Stimulated activated CD8-positive, alpha-beta memory T cell treated with anti-CD3 and anti-CD28 coated beads, Interleukin-15, amount 100 ng/mL, for 4 hours (primary cell): ENCODE results near the gene SNTB2.
A peak's percentile ranks its signal among the peaks of the same experiment; 100 is the strongest.

Experiments used
- DNase-seq, 2 donors: peaks; one replicate each; pipeline ENCODE4 v3.0.0-alpha.2; 2020; ENCODE audit warnings: low read depth in 2 of 2

SNTB2 gene

GRCh38 chr16:69318911-69319289 is 131.9 kb downstream of the SNTB2 start:
- DNase-seq = no peak

- no peak for DNase-seq
Measured at GRCh38 chr16:69319381-69319780, 132.4 kb downstream of the SNTB2 start.

GRCh38 chr16:69319826-69320739 is 133.1 kb downstream of the SNTB2 start:
- no peak for DNase-seq

- no peak for DNase-seq
Measured at GRCh38 chr16:69320740-69321073, 133.7 kb downstream of the SNTB2 start.

- DNase-seq = no peak
Measured at GRCh38 chr16:69321080-69321479, 134.1 kb downstream of the SNTB2 start.

- DNase-seq = no peak
Measured at GRCh38 chr16:69322343-69322742, 135.4 kb downstream of the SNTB2 start.

- DNase-seq = no peak
Measured at GRCh38 chr16:69323415-69323814, 136.5 kb downstream of the SNTB2 start.

- no peak for DNase-seq
Measured at GRCh38 chr16:69324013-69324531, 137.1 kb downstream of the SNTB2 start.

GRCh38 chr16:69324585-69325253 is 137.8 kb downstream of the SNTB2 start:
- no peak for DNase-seq

GRCh38 chr16:69325784-69326171 is 138.8 kb downstream of the SNTB2 start:
- DNase-seq = no peak

GRCh38 chr16:69326172-69326873 is 139.4 kb downstream of the SNTB2 start:
- DNase-seq = no peak

GRCh38 chr16:69327585-69328310 is 140.8 kb downstream of the SNTB2 start:
- no peak for DNase-seq

GRCh38 chr16:69328854-69329316 is 141.9 kb downstream of the SNTB2 start:
- DNase-seq = no peak

GRCh38 chr16:69329369-69330285 is 142.7 kb downstream of the SNTB2 start:
- DNase-seq = peak; percentile 24 to 42

- DNase-seq = peak; percentile 71 to 82
Measured at GRCh38 chr16:69330286-69331109, 143.5 kb downstream of the SNTB2 start, which contains the start of gene PDF. Gene PDF, minus strand, starts transcription at chr16:69330588. Its CDS starts 18 bp downstream, at chr16:69330570.

GRCh38 chr16:69334696-69335095 is 147.7 kb downstream of the SNTB2 start:
- no peak for DNase-seq

- peak in 1 of 2 donors; percentile 34 for DNase-seq
Measured at GRCh38 chr16:69338557-69339288, 151.8 kb downstream of the SNTB2 start.

- peak; percentile 77 to 85 for DNase-seq
Measured at GRCh38 chr16:69339289-69340094, 152.5 kb downstream of the SNTB2 start, which contains the start of the genes COG8 and NIP7. Gene COG8, minus strand, starts transcription at chr16:69339564. Its CDS starts 12 bp downstream, at chr16:69339552. Gene NIP7, plus strand, starts transcription at chr16:69339772. Its CDS starts 58 bp downstream, at chr16:69339830.
